Measurements from ENCODE around the gene PANK3. TPM values are rescaled to one million over a fixed set of nuclear protein-coding genes. Genes with fewer than 3 reads are reported as not detected.
A peak's percentile ranks its signal among the peaks of the same experiment; 100 is the strongest.

Gene PANK3
- total RNA-seq = 10 to 100 TPM; 30.6 to 43.0 (median 35.3) TPM

GRCh38 chr5:168578538-168579487 lies at the start of gene PANK3:
PANK3 (minus strand) TSS chr5:168579368; CDS start chr5:168579283, 85 bp downstream.
- H3K9me3 ChIP-seq = no peaks in the 10 kb centered on the region
- TF ChIP-seq POLR2AphosphoS5 (IDR thresholded peaks at IDR 0.05) = no peak
- TF ChIP-seq POLR2A (IDR thresholded peaks at IDR 0.05) = no peak
- no peaks in the 10 kb centered on the region for H3K36me3 ChIP-seq
- ATAC-seq = peak; percentile 89
- no peaks in the 10 kb centered on the region for H3K27me3 ChIP-seq
- H3K4me1 ChIP-seq = peaks cover 0 to 46% (median 12%) of the 10 kb centered on the region in 3 donors
- H3K4me3 ChIP-seq = peak within 1 kb of the TSS; percentile 73 to 82
- H3K27ac ChIP-seq = peak within 1 kb of the TSS; percentile 84 to 99 (median 95)
- 0 to 1% methylated on average over 15 to 17 of the region's 63 CpGs for WGBS, 2 donors (ENCODE audit: low coverage in 1 of 2)

GRCh38 chr5:168624850-168625364 lies 45.7 kb upstream of the PANK3 start:
- H3K27me3 ChIP-seq = peaks cover 13% of the 10 kb centered on the region
- H3K4me3 ChIP-seq = no peak overlapping the region
- no peaks in the 10 kb centered on the region for H3K9me3 ChIP-seq
- 67 to 68% methylated on average over 3 of the region's 3 CpGs for WGBS, 2 donors (ENCODE audit: low coverage in 1 of 2)
- no peak overlapping the region for H3K27ac ChIP-seq
- no peak for ATAC-seq
- H3K4me1 ChIP-seq = no peaks in the 10 kb centered on the region
- H3K36me3 ChIP-seq = no peaks in the 10 kb centered on the region
- TF ChIP-seq EP300 (IDR thresholded peaks at IDR 0.05) (no peak), POLR2AphosphoS5 (IDR thresholded peaks at IDR 0.05) (no peak), POLR2A (IDR thresholded peaks at IDR 0.05) (no peak), CTCF (IDR thresholded peaks at IDR 0.05) (no peak)

- TF ChIP-seq EP300 (IDR thresholded peaks at IDR 0.05) = no peak
- no peak for TF ChIP-seq POLR2AphosphoS5 (IDR thresholded peaks at IDR 0.05)
- TF ChIP-seq POLR2A (IDR thresholded peaks at IDR 0.05) = no peak
- TF ChIP-seq CTCF (IDR thresholded peaks at IDR 0.05) = no peak
- Histone ChIP-seq H3K27ac (no peak overlapping the region), H3K9me3 (no peaks in the 10 kb centered on the region), H3K4me1 (no peaks in the 10 kb centered on the region), H3K36me3 (no peaks in the 10 kb centered on the region), H3K27me3 (peaks cover 4% of the 10 kb centered on the region), H3K4me3 (no peak overlapping the region)
- 92 to 100% methylated on average over 1 of the region's 1 CpG for WGBS, 2 donors (ENCODE audit: low coverage in 1 of 2)
- ATAC-seq = no peak
Measured at GRCh38 chr5:168620807-168621206, 41.6 kb upstream of the PANK3 start.

- no peaks in the 10 kb centered on the region for H3K36me3 ChIP-seq
- ATAC-seq = no peak
- no peak overlapping the region for H3K4me3 ChIP-seq
- H3K9me3 ChIP-seq = no peaks in the 10 kb centered on the region
- H3K27ac ChIP-seq = no peak overlapping the region
- TF ChIP-seq EP300 (IDR thresholded peaks at IDR 0.05) (no peak), POLR2A (IDR thresholded peaks at IDR 0.05) (no peak), POLR2AphosphoS5 (IDR thresholded peaks at IDR 0.05) (no peak), CTCF (IDR thresholded peaks at IDR 0.05) (no peak)
- 97% methylated on average over 6 of the region's 10 CpGs; no CpG with 5 or more reads in 1 of the 2 donors for WGBS, 2 donors (ENCODE audit: low coverage in 1 of 2)
- no peaks in the 10 kb centered on the region for H3K27me3 ChIP-seq
- no peaks in the 10 kb centered on the region for H3K4me1 ChIP-seq
Measured at GRCh38 chr5:168614661-168615060, 35.5 kb upstream of the PANK3 start.

- no peak for TF ChIP-seq POLR2A (IDR thresholded peaks at IDR 0.05)
- TF ChIP-seq CTCF (IDR thresholded peaks at IDR 0.05) = no peak
- no peak for TF ChIP-seq POLR2AphosphoS5 (IDR thresholded peaks at IDR 0.05)
- no peak for TF ChIP-seq EP300 (IDR thresholded peaks at IDR 0.05)
- H3K4me1 ChIP-seq = no peaks in the 10 kb centered on the region
- no peak overlapping the region for H3K27ac ChIP-seq
- WGBS, 2 donors (ENCODE audit: low coverage in 1 of 2) = 56 to 60% methylated on average over 1 of the region's 1 CpG
- no peaks in the 10 kb centered on the region for H3K9me3 ChIP-seq
- no peak for ATAC-seq
- no peaks in the 10 kb centered on the region for H3K36me3 ChIP-seq
- no peak overlapping the region for H3K4me3 ChIP-seq
- no peaks in the 10 kb centered on the region for H3K27me3 ChIP-seq
Measured at GRCh38 chr5:168613996-168614395, 34.8 kb upstream of the PANK3 start.

Data from gastroesophageal sphincter (tissue), 4 donors.